ENCODE measurements around the gene NLRP8. TPM values are rescaled to one million over a fixed set of nuclear protein-coding genes. Genes with fewer than 3 reads are reported as not detected.
"Not testable (repeated sequence)": the region's sequence is repeated elsewhere in the genome, so short reads cannot be mapped to it uniquely, and the experiment has no call there.

NLRP8 gene
- total RNA-seq, 1 donor: not detected

DNA sequence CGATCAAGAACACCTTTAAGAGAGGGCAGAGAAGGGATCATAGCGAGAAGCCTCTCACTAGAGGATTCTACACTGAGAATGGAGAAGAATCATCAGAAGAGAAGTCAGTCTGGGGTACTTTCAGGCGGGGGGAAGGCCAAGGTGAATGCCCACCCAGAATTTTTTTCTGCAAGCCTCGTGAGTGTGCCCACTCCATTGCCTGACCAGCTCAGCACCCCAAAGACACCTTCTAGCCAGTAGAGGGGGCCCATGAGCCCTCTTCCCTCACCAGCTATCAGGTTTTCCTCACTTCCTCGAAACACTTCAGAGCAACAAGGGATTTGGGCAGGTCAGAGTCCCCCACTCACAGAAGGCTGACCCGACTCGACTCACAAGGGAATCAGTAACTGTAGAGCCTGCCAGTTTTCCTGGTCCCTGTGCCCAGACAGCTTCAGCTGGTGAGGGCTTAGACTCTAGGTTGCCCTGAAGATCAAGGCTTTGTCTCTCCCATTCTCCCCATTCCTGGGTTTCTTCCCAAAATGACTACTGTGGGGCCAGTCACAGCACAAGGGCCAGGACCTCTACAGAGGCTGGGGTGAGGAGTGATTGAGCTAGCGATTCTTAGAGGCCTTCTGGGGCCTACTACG, 33.9 kb upstream of the NLRP8 start:
- no peak overlapping the region for H2AFZ ChIP-seq (ENCODE audit: low read length)
- TF ChIP-seq, protein P1, sequence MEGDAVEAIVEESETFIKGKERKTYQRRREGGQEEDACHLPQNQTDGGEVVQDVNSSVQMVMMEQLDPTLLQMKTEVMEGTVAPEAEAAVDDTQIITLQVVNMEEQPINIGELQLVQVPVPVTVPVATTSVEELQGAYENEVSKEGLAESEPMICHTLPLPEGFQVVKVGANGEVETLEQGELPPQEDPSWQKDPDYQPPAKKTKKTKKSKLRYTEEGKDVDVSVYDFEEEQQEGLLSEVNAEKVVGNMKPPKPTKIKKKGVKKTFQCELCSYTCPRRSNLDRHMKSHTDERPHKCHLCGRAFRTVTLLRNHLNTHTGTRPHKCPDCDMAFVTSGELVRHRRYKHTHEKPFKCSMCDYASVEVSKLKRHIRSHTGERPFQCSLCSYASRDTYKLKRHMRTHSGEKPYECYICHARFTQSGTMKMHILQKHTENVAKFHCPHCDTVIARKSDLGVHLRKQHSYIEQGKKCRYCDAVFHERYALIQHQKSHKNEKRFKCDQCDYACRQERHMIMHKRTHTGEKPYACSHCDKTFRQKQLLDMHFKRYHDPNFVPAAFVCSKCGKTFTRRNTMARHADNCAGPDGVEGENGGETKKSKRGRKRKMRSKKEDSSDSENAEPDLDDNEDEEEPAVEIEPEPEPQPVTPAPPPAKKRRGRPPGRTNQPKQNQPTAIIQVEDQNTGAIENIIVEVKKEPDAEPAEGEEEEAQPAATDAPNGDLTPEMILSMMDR (IDR thresholded peaks at IDR 0.05; ENCODE audit: extremely low read depth, low read depth, low read length): no peak
- H3K27ac ChIP-seq (ENCODE audit: low read depth, low read length): no peak overlapping the region
- H3K27me3 ChIP-seq (ENCODE audit: insufficient read depth, low read length): no peaks in the 10 kb centered on the region
- no peak overlapping the region for H3K4me2 ChIP-seq (ENCODE audit: insufficient read depth, low read length)
- no peaks in the 10 kb centered on the region for H3K79me2 ChIP-seq (ENCODE audit: insufficient read depth, low read length)
- no peaks in the 10 kb centered on the region for H3K36me3 ChIP-seq (ENCODE audit: insufficient read depth, low read length)
- no peaks in the 10 kb centered on the region for H4K20me1 ChIP-seq (ENCODE audit: insufficient read depth, low read length)
- DNase-seq (ENCODE audit: insufficient read length, low spot score, missing footprints): no peak
- no peaks in the 10 kb centered on the region for H3K4me1 ChIP-seq (ENCODE audit: insufficient read depth, low read length)
- no peak overlapping the region for H3K4me3 ChIP-seq (ENCODE audit: insufficient read depth, low read length)
- no peaks in the 10 kb centered on the region for H3K9me3 ChIP-seq (ENCODE audit: low read depth, low read length)

DNA sequence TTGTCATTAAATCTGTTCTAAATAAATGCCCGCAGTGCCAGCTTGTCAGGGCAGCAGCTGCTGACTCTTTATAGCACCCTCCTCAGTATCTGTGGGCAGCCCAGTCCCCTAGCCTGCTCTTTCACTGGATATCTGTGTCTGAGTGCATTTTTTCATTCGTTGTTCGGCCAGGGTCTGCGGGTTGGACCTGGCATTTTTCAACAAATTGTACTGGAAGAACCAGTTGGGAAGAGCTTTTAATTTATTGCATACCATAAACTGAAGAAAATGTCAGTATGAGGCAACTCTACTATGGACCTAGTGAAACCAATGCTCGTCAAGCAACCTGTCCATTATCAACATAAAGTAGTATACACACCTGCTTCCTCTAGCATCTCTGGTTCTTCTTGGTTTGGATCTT, 24.1 kb upstream of the NLRP8 start:
- H3K9me3 ChIP-seq (ENCODE audit: low read depth, low read length): no peaks in the 10 kb centered on the region
- H3K4me1 ChIP-seq (ENCODE audit: insufficient read depth, low read length): no peaks in the 10 kb centered on the region
- H3K36me3 ChIP-seq (ENCODE audit: insufficient read depth, low read length): no peaks in the 10 kb centered on the region
- no peak overlapping the region for H3K4me3 ChIP-seq (ENCODE audit: insufficient read depth, low read length)
- no peaks in the 10 kb centered on the region for H3K79me2 ChIP-seq (ENCODE audit: insufficient read depth, low read length)
- no peak overlapping the region for H3K27ac ChIP-seq (ENCODE audit: low read depth, low read length)
- no peak overlapping the region for H2AFZ ChIP-seq (ENCODE audit: low read length)
- H3K27me3 ChIP-seq (ENCODE audit: insufficient read depth, low read length): no peaks in the 10 kb centered on the region
- no peaks in the 10 kb centered on the region for H4K20me1 ChIP-seq (ENCODE audit: insufficient read depth, low read length)
- DNase-seq (ENCODE audit: insufficient read length, low spot score, missing footprints): no peak
- TF ChIP-seq, protein P1 (IDR thresholded peaks at IDR 0.05; ENCODE audit: extremely low read depth, low read depth, low read length): no peak
- no peak overlapping the region for H3K4me2 ChIP-seq (ENCODE audit: insufficient read depth, low read length)

DNA sequence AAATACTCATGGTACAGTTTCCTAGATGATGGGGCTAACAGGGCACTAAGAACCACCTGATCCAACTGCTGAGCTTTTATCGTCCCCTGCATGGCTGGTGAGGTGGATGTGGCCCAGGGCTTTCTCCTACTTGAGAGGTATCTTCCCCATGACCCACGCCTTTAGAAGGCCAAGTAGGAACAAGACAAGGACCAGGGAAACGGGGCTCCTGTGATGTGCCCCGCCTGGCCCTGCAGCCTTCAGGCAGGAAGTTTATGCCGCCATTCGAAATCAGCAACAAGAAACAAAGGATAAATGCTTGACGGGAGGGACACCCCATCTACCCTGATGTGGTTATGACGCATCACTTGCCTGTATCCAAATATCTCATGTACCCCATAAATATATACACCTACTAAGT, 19.6 kb upstream of the NLRP8 start:
- Histone ChIP-seq H3K36me3 (ENCODE audit: insufficient read depth, low read length) (no peaks in the 10 kb centered on the region), H3K4me2 (ENCODE audit: insufficient read depth, low read length) (no peak overlapping the region), H3K27me3 (ENCODE audit: insufficient read depth, low read length) (no peaks in the 10 kb centered on the region), H3K9me3 (ENCODE audit: low read depth, low read length) (peaks cover 2% of the 10 kb centered on the region), H3K4me1 (ENCODE audit: insufficient read depth, low read length) (no peaks in the 10 kb centered on the region), H4K20me1 (ENCODE audit: insufficient read depth, low read length) (no peaks in the 10 kb centered on the region), H3K4me3 (ENCODE audit: insufficient read depth, low read length) (no peak overlapping the region), H3K79me2 (ENCODE audit: insufficient read depth, low read length) (no peaks in the 10 kb centered on the region), H3K27ac (ENCODE audit: low read depth, low read length) (no peak overlapping the region), H2AFZ (ENCODE audit: low read length) (no peak overlapping the region)
- TF ChIP-seq, protein P1 (IDR thresholded peaks at IDR 0.05; ENCODE audit: extremely low read depth, low read depth, low read length): no peak
- DNase-seq (ENCODE audit: insufficient read length, low spot score, missing footprints): no peak

DNA sequence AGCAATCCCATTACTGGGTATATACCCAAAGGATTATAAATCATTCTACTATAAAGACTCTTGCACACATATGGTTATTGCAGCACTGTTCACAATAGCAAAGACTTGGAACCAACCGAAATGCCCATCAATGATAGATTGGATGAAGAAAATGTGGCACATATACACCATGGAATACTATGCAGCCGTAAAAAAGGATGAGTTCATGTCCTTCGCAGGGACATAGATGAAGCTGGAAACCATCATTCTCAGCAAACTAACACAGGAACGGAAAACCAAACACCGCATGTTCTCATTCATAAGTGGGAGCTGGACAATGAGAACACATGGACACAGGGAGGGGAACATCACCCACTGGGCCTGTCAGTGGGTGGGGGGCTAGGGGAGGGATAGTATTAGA, 18.4 kb upstream of the NLRP8 start:
- not testable (repeated sequence) for H2AFZ ChIP-seq (ENCODE audit: low read length); H3K9me3 ChIP-seq (ENCODE audit: low read depth, low read length); H3K4me3 ChIP-seq (ENCODE audit: insufficient read depth, low read length); H3K4me2 ChIP-seq (ENCODE audit: insufficient read depth, low read length); H4K20me1 ChIP-seq (ENCODE audit: insufficient read depth, low read length); DNase-seq (ENCODE audit: insufficient read length, low spot score, missing footprints); H3K79me2 ChIP-seq (ENCODE audit: insufficient read depth, low read length); H3K27ac ChIP-seq (ENCODE audit: low read depth, low read length); H3K27me3 ChIP-seq (ENCODE audit: insufficient read depth, low read length); H3K4me1 ChIP-seq (ENCODE audit: insufficient read depth, low read length); H3K36me3 ChIP-seq (ENCODE audit: insufficient read depth, low read length)
